Measurements from ENCODE around the gene EDIL3.

DNA sequence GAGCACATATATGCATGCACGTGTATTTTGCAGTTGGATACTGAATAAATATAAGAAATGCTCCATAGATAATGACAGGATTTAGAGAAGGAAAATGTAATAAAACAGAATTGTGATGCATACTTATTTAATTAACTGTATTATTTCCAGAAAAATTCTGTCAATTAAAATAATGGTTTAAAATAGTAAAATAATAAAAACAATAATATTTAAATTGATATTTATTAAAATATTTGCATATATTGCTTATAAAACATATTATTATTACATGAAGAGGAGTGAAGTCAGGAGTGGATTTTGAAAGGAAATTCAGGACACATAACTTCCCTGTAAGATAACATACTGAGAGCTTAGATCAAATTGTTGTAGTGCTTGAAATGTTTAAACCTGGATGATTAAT is 21.4 kb upstream of the EDIL3 start:
- TF ChIP-seq TAF1 (IDR thresholded peaks at IDR 0.05; ENCODE audit: borderline replicate concordance, low read depth, low read length): no peak
- no peak for TF ChIP-seq POLR2A (IDR thresholded peaks at IDR 0.05; ENCODE audit: low read depth, low read length)
